GM12865 (cell line): Measurements from ENCODE around the gene IL1R1.

Source experiments
- DNase-seq: peaks from one replicate; pipeline ENCODE4 v3.0.0; 2010; ENCODE audit warnings: low read depth
- H3K4me3 ChIP-seq: 2 replicates; pipeline ENCODE4 v1.5.1; 2011; ENCODE audit warnings: mild to moderate bottlenecking, low read depth, low read length, control low read depth
- TF ChIP-seq, protein P1 (sequence below): IDR thresholded peaks from 2 replicates; pipeline ENCODE4 v1.5.1; 2011; ENCODE audit warnings: low read length, control low read depth, low read depth, inconsistent platforms; ENCODE audit not compliant: insufficient read depth; ENCODE audit errors: missing control alignments

IL1R1 gene

DNA sequence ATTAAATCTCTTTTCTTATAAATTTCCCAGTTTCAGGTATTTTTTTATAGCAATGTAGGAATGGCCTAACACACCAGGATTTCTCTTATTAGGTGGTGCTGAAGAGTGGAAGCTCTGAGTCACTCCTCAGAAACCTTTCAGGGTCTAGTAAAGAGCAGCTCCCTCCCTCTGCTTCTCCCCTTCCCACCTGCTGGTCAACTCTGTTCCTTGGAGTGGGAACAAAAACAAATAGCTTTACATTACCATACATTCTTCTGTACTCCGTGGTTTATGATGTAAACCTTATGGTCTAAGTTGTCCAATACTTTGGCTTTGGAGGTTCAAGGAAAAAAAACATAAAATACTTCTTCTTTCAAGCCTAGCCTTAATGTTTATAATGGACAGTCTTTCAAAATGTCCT is 2.7 kb upstream of the IL1R1 start:
- no peak overlapping the region for H3K4me3 ChIP-seq
- TF ChIP-seq, protein P1, sequence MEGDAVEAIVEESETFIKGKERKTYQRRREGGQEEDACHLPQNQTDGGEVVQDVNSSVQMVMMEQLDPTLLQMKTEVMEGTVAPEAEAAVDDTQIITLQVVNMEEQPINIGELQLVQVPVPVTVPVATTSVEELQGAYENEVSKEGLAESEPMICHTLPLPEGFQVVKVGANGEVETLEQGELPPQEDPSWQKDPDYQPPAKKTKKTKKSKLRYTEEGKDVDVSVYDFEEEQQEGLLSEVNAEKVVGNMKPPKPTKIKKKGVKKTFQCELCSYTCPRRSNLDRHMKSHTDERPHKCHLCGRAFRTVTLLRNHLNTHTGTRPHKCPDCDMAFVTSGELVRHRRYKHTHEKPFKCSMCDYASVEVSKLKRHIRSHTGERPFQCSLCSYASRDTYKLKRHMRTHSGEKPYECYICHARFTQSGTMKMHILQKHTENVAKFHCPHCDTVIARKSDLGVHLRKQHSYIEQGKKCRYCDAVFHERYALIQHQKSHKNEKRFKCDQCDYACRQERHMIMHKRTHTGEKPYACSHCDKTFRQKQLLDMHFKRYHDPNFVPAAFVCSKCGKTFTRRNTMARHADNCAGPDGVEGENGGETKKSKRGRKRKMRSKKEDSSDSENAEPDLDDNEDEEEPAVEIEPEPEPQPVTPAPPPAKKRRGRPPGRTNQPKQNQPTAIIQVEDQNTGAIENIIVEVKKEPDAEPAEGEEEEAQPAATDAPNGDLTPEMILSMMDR: no peak
- no peak for DNase-seq

GRCh38 chr2:102140377-102140776 is 2.2 kb upstream of the IL1R1 start:
- DNase-seq: no peak
- TF ChIP-seq, protein P1: no peak

DNA sequence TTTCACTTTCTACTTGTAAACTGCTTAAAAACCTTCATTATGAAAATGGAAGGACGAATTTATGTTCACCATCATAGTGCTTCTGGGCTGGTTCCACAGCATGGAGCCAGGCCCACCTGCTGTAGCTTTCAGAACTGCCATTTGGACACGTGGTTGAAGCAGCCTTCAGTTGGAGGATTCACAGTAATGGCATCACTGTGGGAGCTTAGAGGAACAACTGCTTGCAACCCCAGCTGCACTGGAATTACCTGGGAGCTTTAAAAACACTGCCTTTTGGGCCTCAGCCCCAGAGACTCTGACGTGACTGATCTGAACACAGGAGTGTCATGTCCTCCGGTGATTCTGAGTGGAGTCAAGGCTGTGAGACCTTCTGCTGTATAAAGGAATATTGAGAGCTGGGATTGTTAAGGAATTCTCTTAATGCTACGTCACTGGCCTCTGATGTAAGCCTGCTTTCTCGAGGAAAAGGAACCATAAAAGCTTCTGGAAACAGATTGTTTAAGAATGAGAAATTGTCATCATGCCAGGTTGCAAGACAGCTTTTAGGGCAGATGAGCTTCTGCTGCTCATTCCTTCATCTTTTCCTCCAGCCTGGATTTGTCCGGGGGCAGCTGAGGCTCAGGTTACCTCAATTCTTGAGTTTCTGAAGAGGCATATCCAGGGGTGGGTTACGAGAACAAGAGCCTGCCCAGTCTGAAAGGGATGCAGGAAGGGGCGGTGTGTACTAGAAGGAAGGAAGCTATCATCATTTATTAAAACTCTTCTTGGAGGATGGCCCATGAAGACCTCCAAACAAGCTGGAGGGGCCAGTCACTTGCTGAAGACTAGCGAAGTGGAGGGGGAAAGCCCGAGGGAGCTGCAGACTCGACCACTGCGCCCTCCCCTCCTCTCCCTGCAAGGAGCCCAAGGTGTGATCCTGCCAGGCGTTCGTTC is 1.3 kb upstream of the IL1R1 start:
- H3K4me3 ChIP-seq: no peak overlapping the region
- TF ChIP-seq, protein P1: no peak
- no peak for DNase-seq

More at GRCh38 chr2:102140377-102140776, 2.2 kb upstream of the IL1R1 start:
- H3K4me3 ChIP-seq: no peak overlapping the region

GRCh38 chr2:102142829-102143449 is 393 bp downstream of the IL1R1 start:
- H3K4me3 ChIP-seq: no peak overlapping the region
- TF ChIP-seq, protein P1: no peak
- DNase-seq: no peak

GRCh38 chr2:102143450-102143985 is 972 bp downstream of the IL1R1 start:
- H3K4me3 ChIP-seq: no peak overlapping the region

DNA sequence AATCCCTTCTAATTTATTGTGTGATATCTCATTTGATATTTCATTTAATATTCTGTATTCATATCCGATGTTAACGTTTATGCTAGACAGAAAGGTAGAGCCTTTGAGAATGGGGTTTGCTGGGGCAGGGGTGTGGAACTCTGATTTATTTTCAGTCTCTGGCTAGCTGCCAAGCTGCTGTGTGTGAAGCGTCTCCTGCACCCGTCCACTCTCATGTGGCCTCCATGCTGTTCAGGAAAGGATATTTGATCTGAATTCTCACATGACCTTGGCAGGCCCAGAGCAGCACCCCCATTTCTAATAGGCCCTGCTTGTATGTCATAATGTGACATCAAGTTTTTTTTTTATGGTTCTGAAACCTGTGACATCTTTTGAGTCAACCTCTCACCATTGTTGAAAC is 1.6 kb downstream of the IL1R1 start:
- TF ChIP-seq, protein P1: no peak
- no peak overlapping the region for H3K4me3 ChIP-seq
- no peak for DNase-seq

More at GRCh38 chr2:102143450-102143985, 972 bp downstream of the IL1R1 start:
- TF ChIP-seq, protein P1: no peak
- DNase-seq: no peak
